GM19099 (cell line): Measurements from ENCODE around the gene DDI1.

Source experiments
- POLR2A ChIP-seq: IDR thresholded peaks from 3 replicates; pipeline ENCODE4 v1.6.1; 2011; ENCODE audit warnings: low read depth; ENCODE audit not compliant: insufficient read length; ENCODE audit errors: extremely low read depth

Gene DDI1

GRCh38 chr11:104036588-104036987 lies at the start of gene DDI1:
DDI1 (plus strand) TSS chr11:104036640; CDS start chr11:104036823, 183 bp downstream.
- no peak for TF ChIP-seq POLR2A

GRCh38 chr11:103987629-103988594 lies 48.5 kb upstream of the DDI1 start:
- TF ChIP-seq POLR2A: no peak

GRCh38 chr11:103988595-103988969 lies 47.9 kb upstream of the DDI1 start:
- no peak for TF ChIP-seq POLR2A

GRCh38 chr11:103993507-103993906 lies 42.9 kb upstream of the DDI1 start:
- no peak for TF ChIP-seq POLR2A

- TF ChIP-seq POLR2A: no peak
Measured at GRCh38 chr11:103994094-103994493, 42.3 kb upstream of the DDI1 start.

GRCh38 chr11:103994518-103994917 lies 41.9 kb upstream of the DDI1 start:
- no peak for TF ChIP-seq POLR2A

GRCh38 chr11:103995896-103996295 lies 40.5 kb upstream of the DDI1 start:
- no peak for TF ChIP-seq POLR2A

- no peak for TF ChIP-seq POLR2A
Measured at GRCh38 chr11:103997082-103997481, 39.4 kb upstream of the DDI1 start.

- TF ChIP-seq POLR2A: no peak
Measured at GRCh38 chr11:103998826-103999508, 37.5 kb upstream of the DDI1 start.

GRCh38 chr11:104000798-104001197 lies 35.6 kb upstream of the DDI1 start:
- no peak for TF ChIP-seq POLR2A

- TF ChIP-seq POLR2A: no peak
Measured at GRCh38 chr11:104001561-104002056, 34.8 kb upstream of the DDI1 start.

- no peak for TF ChIP-seq POLR2A
Measured at GRCh38 chr11:104003491-104003890, 32.9 kb upstream of the DDI1 start.

- no peak for TF ChIP-seq POLR2A
Measured at GRCh38 chr11:104005234-104005855, 31.1 kb upstream of the DDI1 start.

GRCh38 chr11:104009744-104010143 lies 26.7 kb upstream of the DDI1 start:
- no peak for TF ChIP-seq POLR2A

GRCh38 chr11:104011044-104011443 lies 25.4 kb upstream of the DDI1 start:
- TF ChIP-seq POLR2A: no peak

GRCh38 chr11:104015649-104016415 lies 20.6 kb upstream of the DDI1 start:
- TF ChIP-seq POLR2A: no peak
